CD4-positive, CD25-positive, alpha-beta regulatory T cell (primary cell): ENCODE data around the gene ADAM12. TPM values are rescaled to one million over a fixed set of nuclear protein-coding genes. Genes with fewer than 3 reads are reported as not detected.

ENCODE experiments used
- ATAC-seq, 2 donors: fragments of 150-1000 bp; cut with Tn5 transposase; one replicate each; pipeline ENCODE4 v1.10.0; 2021; ENCODE audit warnings: low read depth in 2 of 2, moderate number of reproducible peaks in 2 of 2, moderate library complexity in 1 of 2
- DNase-seq, 3 donors: peaks; one replicate each; pipeline versions ENCODE4 v3.0.0 to v3.0.0-alpha.2; 2012 to 2022; ENCODE audit warnings: mixed read lengths in 1 of 3
- H3K27ac ChIP-seq: one replicate; pipeline ENCODE4 v1.7.0; 2013; ENCODE audit warnings: mild to moderate bottlenecking, low read length; ENCODE audit not compliant: insufficient read depth, poor library complexity, severe bottlenecking
- H3K27me3 ChIP-seq: one replicate; pipeline ENCODE4 v1.7.0; 2013; ENCODE audit warnings: low read length; ENCODE audit not compliant: control insufficient read depth, insufficient read depth
- H3K36me3 ChIP-seq: one replicate; pipeline ENCODE4 v1.7.0; 2013; ENCODE audit warnings: mild to moderate bottlenecking, low read length, moderate library complexity; ENCODE audit not compliant: control insufficient read depth, insufficient read depth
- H3K4me1 ChIP-seq: 2 replicates; pipeline ENCODE4 v1.7.0; 2013; ENCODE audit warnings: mild to moderate bottlenecking, low read length; ENCODE audit not compliant: insufficient read depth, control insufficient read depth, poor library complexity, severe bottlenecking
- H3K4me3 ChIP-seq: one replicate; pipeline ENCODE4 v1.7.0; 2013; ENCODE audit warnings: low read depth, mild to moderate bottlenecking, low read length, moderate library complexity
- H3K9me3 ChIP-seq, 2 experiments: 1 replicate in 1 of 2; 2 replicates in 1 of 2; pipeline ENCODE4 v1.7.0; 2013; ENCODE audit warnings: low read length in 2 of 2, mild to moderate bottlenecking in 1 of 2, moderate library complexity in 1 of 2; ENCODE audit not compliant: control insufficient read depth in 2 of 2
- H3K27ac Mint-ChIP-seq, 3 donors: one replicate each; pipeline ENCODE4 v1.8.0; 2020 to 2022; ENCODE audit warnings: mild to moderate bottlenecking in 3 of 3, mixed read lengths in 3 of 3, moderate library complexity in 2 of 3
- H3K27me3 Mint-ChIP-seq: one replicate; pipeline ENCODE4 v1.8.0; 2022; ENCODE audit warnings: mild to moderate bottlenecking, mixed read lengths
- H3K36me3 Mint-ChIP-seq: one replicate; pipeline ENCODE4 v1.8.0; 2020; ENCODE audit warnings: mixed read lengths
- H3K4me1 Mint-ChIP-seq, 4 donors: one replicate each; pipeline ENCODE4 v1.8.0; 2020 to 2022; ENCODE audit warnings: mixed read lengths in 4 of 4, mild to moderate bottlenecking in 1 of 4
- H3K4me3 Mint-ChIP-seq, 4 donors: one replicate each; pipeline ENCODE4 v1.8.0; 2020 to 2022; ENCODE audit warnings: mild to moderate bottlenecking in 4 of 4, mixed read lengths in 4 of 4, moderate library complexity in 3 of 4
- H3K9me3 Mint-ChIP-seq, 7 donors: one replicate each; pipeline ENCODE4 v1.8.0; 2020 to 2022; ENCODE audit warnings: mixed read lengths in 7 of 7, mild to moderate bottlenecking in 3 of 7, moderate library complexity in 2 of 7
- polyA plus RNA-seq, 4 donors: library from polyadenylated mRNA; unstranded; fragments of 300-500 nt; fragmentation: Illumina TruSeq; gene quantifications; one replicate each; pipeline ENCODE4 v1.2.3, GENCODE V29; 2021
- total RNA-seq: library from RNA; stranded (reverse); gene quantifications from one replicate; pipeline ENCODE4 v1.2.3, GENCODE V29; 2022

ADAM12 gene
- total and polyA plus RNA-seq, 5 donors from 2014 or later: 1.3 to 3.8 (median 1.9) TPM

DNA sequence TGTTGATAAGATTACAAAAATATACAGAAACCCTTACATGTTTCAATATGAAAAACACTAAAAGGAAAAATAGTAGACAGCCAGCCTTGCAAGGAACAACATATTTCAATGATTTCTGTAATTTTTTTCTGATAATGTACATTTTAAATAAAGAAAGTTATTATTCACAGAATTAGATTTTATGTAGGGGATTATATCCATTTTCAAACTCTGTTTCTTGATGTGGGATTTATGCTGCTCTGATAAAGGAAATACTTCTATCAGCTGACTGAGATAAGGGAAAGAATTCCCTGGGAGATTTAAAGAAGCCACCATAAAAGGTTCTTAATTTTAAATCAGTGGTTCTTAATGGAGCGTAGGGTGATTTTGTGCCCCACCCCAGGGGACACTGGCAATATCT, 180.4 kb downstream of the ADAM12 start:
- Mint-ChIP-seq H3K9me3 (peaks cover 0 to 2% (median 0%) of the 10 kb centered on the region in 7 donors), H3K4me3 (no peak overlapping the region), H3K27me3 (no peaks in the 10 kb centered on the region), H3K4me1 (no peaks in the 10 kb centered on the region), H3K36me3 (no peaks in the 10 kb centered on the region), H3K27ac (no peak overlapping the region)
- ATAC-seq: no peak
- H3K4me1 ChIP-seq: no peaks in the 10 kb centered on the region
- peaks cover 2% of the 10 kb centered on the region for H3K27me3 ChIP-seq
- no peak overlapping the region for H3K4me3 ChIP-seq
- H3K9me3 ChIP-seq: no peaks in the 10 kb centered on the region
- DNase-seq: no peak
- H3K36me3 ChIP-seq: no peaks in the 10 kb centered on the region
- H3K27ac ChIP-seq: no peak overlapping the region

DNA sequence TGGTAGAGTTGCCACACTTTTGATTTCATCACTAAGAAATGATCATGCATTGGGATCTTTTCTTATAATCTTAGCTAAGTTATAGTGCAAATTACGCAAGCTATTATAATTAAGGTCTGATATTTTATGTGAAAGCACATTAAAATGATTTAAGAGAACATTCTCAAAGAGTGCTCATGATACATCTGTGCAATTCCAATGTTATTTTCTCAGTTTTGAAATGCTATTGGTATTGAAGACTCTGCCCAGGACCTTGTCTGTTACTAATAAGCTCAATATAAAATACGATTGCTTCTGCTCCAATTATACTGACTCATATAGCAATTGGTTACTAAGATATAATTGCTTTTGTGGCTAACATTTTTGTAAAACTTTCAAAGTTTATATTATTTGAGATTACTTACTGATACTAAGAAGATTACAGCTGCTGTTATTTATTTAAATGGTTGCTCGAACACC, 180.9 kb downstream of the ADAM12 start:
- no peaks in the 10 kb centered on the region for H3K4me1 ChIP-seq
- peaks cover 0 to 2% (median 0%) of the 10 kb centered on the region in 7 donors for H3K9me3 Mint-ChIP-seq
- H3K27ac Mint-ChIP-seq: no peak overlapping the region
- no peak for DNase-seq
- H3K27me3 ChIP-seq: peaks cover 2% of the 10 kb centered on the region
- H3K36me3 ChIP-seq: no peaks in the 10 kb centered on the region
- no peak for ATAC-seq
- no peaks in the 10 kb centered on the region for H3K9me3 ChIP-seq
- no peaks in the 10 kb centered on the region for H3K4me1 Mint-ChIP-seq
- no peak overlapping the region for H3K27ac ChIP-seq
- no peaks in the 10 kb centered on the region for H3K27me3 Mint-ChIP-seq
- H3K4me3 Mint-ChIP-seq: no peak overlapping the region
- no peak overlapping the region for H3K4me3 ChIP-seq
- no peaks in the 10 kb centered on the region for H3K36me3 Mint-ChIP-seq

DNA sequence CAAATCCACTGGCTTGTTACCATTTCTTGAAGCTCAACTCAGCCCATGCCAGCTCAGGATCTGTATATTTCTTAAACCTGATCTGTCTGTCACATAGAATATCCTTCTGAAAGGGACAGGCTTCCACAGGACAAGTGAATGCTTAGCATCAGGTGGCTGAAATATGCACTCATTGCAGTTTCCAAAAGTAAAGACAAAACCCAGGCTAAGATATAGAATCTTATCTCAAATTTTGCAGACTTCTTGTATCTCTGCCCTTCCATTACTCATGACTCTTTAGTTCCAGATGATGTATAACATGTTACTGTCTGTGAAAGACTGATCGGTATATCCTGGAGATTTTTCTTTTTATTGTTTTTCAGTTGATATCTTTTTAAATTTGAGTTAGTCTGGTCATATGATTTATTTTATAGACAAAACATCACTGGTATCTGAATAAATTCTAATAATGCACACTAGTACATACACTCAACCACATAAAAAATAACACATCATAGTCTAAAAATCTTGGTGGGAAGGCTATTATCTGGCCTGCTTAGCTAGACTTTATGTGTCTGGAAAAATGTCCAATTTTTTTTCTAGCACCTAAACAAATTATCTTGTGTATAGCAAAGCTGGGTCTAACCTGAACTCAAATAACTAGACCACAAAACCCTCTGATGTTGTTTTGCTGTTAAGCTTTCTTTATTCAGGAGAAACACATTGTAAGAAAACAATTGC, 182.6 kb downstream of the ADAM12 start:
- no peak overlapping the region for H3K27ac ChIP-seq
- no peak overlapping the region for H3K4me3 ChIP-seq
- H3K27me3 ChIP-seq: no peaks in the 10 kb centered on the region
- Mint-ChIP-seq H3K4me3 (no peak overlapping the region), H3K27ac (no peak overlapping the region), H3K27me3 (no peaks in the 10 kb centered on the region), H3K4me1 (no peaks in the 10 kb centered on the region), H3K9me3 (peaks cover 0 to 2% (median 0%) of the 10 kb centered on the region in 7 donors), H3K36me3 (no peaks in the 10 kb centered on the region)
- H3K9me3 ChIP-seq: no peaks in the 10 kb centered on the region
- no peak for ATAC-seq
- DNase-seq: no peak
- no peaks in the 10 kb centered on the region for H3K4me1 ChIP-seq
- no peaks in the 10 kb centered on the region for H3K36me3 ChIP-seq

DNA sequence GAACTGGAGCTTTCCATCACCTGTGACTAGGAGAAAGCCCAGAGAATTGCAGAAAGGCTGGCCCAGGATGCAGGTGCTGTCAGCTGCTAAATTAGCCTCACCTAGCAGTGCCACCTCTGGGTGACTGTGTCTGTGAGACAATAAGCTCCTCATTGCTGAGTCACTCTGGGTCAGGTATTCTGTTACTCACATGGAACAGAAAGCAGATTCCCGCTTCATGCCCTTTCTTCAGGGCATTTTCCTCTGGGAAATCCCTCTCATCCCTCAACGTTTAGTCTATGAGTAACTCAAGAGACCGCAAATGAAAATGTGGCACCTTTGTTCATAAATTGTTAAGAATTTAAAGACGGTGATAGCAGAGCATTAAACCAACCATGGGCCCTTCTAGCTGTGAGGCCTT, 184.0 kb downstream of the ADAM12 start:
- Mint-ChIP-seq H3K4me1 (no peaks in the 10 kb centered on the region), H3K9me3 (peaks cover 0 to 2% (median 0%) of the 10 kb centered on the region in 7 donors)
- no peaks in the 10 kb centered on the region for H3K36me3 ChIP-seq

DNA sequence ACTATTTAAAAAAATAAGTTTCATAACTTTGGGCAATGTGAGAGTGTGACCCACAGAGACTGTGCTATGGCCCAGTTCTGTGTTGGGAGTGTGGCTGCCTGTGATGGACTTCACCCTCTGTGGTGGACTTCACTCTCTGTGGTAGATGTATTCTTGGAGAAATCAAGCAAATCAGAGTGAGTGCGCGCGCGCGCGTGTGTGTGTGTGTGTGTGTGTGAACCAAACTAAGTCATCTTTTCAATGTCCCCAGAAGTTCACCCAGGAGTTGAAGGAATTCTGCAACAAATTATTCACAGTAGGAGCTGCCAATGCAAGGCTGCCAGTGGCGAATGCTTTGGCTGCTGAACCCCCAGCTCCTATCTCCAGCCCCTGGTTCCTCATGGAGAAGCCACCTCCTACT, 184.5 kb downstream of the ADAM12 start:
- ATAC-seq: no peak
- no peak overlapping the region for H3K27ac ChIP-seq
- H3K36me3 ChIP-seq: no peaks in the 10 kb centered on the region
- peaks cover 0 to 2% (median 0%) of the 10 kb centered on the region in 7 donors for H3K9me3 Mint-ChIP-seq
- no peaks in the 10 kb centered on the region for H3K4me1 Mint-ChIP-seq
- no peak overlapping the region for H3K27ac Mint-ChIP-seq
- no peak overlapping the region for H3K4me3 ChIP-seq
- no peaks in the 10 kb centered on the region for H3K36me3 Mint-ChIP-seq
- peaks cover 6% of the 10 kb centered on the region for H3K27me3 Mint-ChIP-seq
- no peak overlapping the region for H3K4me3 Mint-ChIP-seq
- H3K4me1 ChIP-seq: no peaks in the 10 kb centered on the region
- no peak for DNase-seq
- H3K9me3 ChIP-seq: no peaks in the 10 kb centered on the region
- no peaks in the 10 kb centered on the region for H3K27me3 ChIP-seq

More for the DNA sequence above, 184.0 kb downstream of the ADAM12 start:
- DNase-seq: no peak
- Mint-ChIP-seq H3K27me3 (peaks cover 1% of the 10 kb centered on the region), H3K36me3 (no peaks in the 10 kb centered on the region), H3K27ac (no peak overlapping the region), H3K4me3 (no peak overlapping the region)
- Histone ChIP-seq H3K27ac (no peak overlapping the region), H3K27me3 (no peaks in the 10 kb centered on the region), H3K4me1 (no peaks in the 10 kb centered on the region), H3K9me3 (no peaks in the 10 kb centered on the region), H3K4me3 (no peak overlapping the region)
- ATAC-seq: no peak

DNA sequence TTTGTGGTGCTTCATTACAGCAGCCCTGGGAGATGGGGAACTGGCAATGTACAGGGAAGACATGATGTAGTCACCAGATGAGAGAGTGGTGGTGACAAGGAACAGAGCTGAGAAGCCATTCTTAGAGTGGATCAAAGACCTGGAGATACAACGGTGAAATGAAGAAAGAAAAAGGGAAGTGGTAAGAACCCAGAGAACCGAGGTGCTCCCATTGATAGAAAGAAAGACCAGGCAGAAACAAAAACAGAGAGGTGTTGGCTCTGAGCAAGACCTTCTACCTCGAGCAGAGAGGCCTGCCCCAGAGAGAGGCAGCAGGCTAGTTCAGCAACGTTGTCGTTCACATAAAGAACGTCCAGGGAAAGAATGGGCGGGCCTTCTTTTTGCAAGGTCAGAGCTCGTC, 186.7 kb downstream of the ADAM12 start:
- Mint-ChIP-seq H3K9me3 (peaks cover 0 to 1% (median 0%) of the 10 kb centered on the region in 7 donors), H3K27me3 (peaks cover 16% of the 10 kb centered on the region), H3K36me3 (no peaks in the 10 kb centered on the region), H3K27ac (no peak overlapping the region), H3K4me3 (no peak overlapping the region), H3K4me1 (no peaks in the 10 kb centered on the region)
- ATAC-seq (no peak), DNase-seq (no peak)
- no peaks in the 10 kb centered on the region for H3K36me3 ChIP-seq
- no peaks in the 10 kb centered on the region for H3K27me3 ChIP-seq
- no peak overlapping the region for H3K4me3 ChIP-seq
- no peak overlapping the region for H3K27ac ChIP-seq
- H3K4me1 ChIP-seq: no peaks in the 10 kb centered on the region
- H3K9me3 ChIP-seq: no peaks in the 10 kb centered on the region

DNA sequence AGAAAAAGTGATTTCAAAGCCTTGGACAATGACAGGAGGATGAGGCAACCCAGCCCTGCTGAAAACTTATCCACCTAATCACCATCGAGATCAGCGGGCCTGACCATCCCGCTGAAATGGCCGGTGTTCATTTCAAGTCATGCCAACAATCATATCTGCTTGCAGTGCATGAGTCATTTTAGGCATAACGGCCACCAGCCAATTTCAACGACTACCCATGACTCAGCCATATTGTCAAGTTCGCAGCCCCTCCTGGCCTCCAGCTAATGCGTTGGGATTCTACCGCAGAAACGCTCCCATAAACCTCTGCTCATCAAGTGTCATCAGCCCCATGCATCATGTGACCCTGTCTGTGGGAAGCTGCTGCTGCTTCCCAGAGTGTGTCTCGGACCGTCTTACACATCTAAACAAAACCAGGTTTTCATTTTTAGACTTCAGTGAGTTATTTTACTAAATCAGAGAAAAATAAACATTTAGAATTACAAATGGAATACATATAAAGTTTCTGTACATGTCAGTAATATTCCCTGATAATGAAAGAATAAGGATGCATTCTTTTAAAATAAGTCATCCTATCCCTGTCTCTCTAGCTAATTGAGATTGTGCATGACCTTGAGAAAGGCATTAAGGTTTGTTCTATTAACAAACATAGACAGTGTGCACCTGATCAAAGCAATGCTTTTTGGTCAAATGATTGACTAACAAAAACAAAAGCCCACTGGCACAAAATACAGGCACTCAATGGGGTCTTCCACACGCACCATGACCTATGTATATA, 188.9 kb downstream of the ADAM12 start:
- Mint-ChIP-seq H3K36me3 (no peaks in the 10 kb centered on the region), H3K4me3 (no peak overlapping the region), H3K4me1 (no peaks in the 10 kb centered on the region), H3K27ac (no peak overlapping the region), H3K27me3 (peaks cover 16% of the 10 kb centered on the region), H3K9me3 (peaks cover 0 to 1% (median 0%) of the 10 kb centered on the region in 7 donors)
- no peak overlapping the region for H3K27ac ChIP-seq
- no peaks in the 10 kb centered on the region for H3K9me3 ChIP-seq
- ATAC-seq (no peak), DNase-seq (no peak)
- H3K4me1 ChIP-seq: no peaks in the 10 kb centered on the region
- no peaks in the 10 kb centered on the region for H3K36me3 ChIP-seq
- no peaks in the 10 kb centered on the region for H3K27me3 ChIP-seq
- no peak overlapping the region for H3K4me3 ChIP-seq
